Vagina (tissue), 2 donors: ENCODE measurements around the gene HCFC1.

Experiments used
- CTCF ChIP-seq, 3 experiments: fragments of 450-650 bp in 2 of 3; fragments of 200-600 bp in 1 of 3; sonication (generic) in 1 of 3; IDR thresholded peaks; one replicate each; pipeline ENCODE4 v1.5.1; 2017 to 2019; ENCODE audit warnings: antibody characterized with exemption in 3 of 3, mild to moderate bottlenecking in 2 of 3, moderate library complexity in 2 of 3
- POLR2A ChIP-seq, 2 donors: fragments of 450-650 bp; IDR thresholded peaks; one replicate each; pipeline ENCODE4 v1.6.1; 2017; ENCODE audit warnings: antibody characterized with exemption in 2 of 2, mild to moderate bottlenecking in 2 of 2, moderate library complexity in 2 of 2

GRCh38 chrX:153995504-153995903, 23.9 kb upstream of the HCFC1 start:
- TF ChIP-seq CTCF (IDR thresholded peaks at IDR 0.05) (no peak), POLR2A (IDR thresholded peaks at IDR 0.05) (no peak)
